IPS-18c (cell line): ENCODE results near the gene POFUT2.

ENCODE experiments used
- H3K4me3 ChIP-seq: 2 replicates; pipeline ENCODE4 v1.7.0; 2013; ENCODE audit warnings: low read depth, mild to moderate bottlenecking, low read length, moderate library complexity; ENCODE audit not compliant: insufficient read depth
- H3K9me3 ChIP-seq: one replicate; pipeline ENCODE4 v1.6.1; 2013; ENCODE audit warnings: mild to moderate bottlenecking, low read length, moderate library complexity; ENCODE audit not compliant: control insufficient read depth, insufficient read depth

POFUT2 gene

DNA sequence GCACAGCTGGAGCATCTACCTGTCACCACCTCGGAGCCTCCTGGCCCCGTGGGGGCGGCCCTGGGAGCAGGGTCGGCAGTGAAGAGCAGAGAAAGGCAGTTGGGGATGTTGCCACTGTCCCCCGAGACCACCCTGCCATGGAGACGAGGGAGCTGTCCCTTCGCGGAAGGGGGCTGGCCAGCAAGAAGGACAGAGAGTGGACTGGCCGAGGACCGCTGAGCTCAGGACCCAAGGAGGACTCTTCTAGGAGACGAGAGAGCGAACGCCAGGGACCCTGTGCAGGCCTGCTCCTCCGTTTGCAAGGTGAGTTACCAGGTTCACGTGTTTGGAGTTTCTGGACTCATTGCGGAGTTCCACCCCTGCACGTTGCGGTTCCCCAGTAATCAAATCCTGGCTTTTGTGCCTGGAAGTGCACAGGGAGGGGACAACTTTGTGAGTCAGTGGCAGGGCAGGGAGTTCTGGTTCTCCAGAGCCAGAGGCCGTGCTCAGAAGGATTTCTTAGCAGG, 5.6 kb upstream of the POFUT2 start:
- H3K4me3 ChIP-seq, result no peak overlapping the region
- H3K9me3 ChIP-seq, result no peaks in the 10 kb centered on the region

DNA sequence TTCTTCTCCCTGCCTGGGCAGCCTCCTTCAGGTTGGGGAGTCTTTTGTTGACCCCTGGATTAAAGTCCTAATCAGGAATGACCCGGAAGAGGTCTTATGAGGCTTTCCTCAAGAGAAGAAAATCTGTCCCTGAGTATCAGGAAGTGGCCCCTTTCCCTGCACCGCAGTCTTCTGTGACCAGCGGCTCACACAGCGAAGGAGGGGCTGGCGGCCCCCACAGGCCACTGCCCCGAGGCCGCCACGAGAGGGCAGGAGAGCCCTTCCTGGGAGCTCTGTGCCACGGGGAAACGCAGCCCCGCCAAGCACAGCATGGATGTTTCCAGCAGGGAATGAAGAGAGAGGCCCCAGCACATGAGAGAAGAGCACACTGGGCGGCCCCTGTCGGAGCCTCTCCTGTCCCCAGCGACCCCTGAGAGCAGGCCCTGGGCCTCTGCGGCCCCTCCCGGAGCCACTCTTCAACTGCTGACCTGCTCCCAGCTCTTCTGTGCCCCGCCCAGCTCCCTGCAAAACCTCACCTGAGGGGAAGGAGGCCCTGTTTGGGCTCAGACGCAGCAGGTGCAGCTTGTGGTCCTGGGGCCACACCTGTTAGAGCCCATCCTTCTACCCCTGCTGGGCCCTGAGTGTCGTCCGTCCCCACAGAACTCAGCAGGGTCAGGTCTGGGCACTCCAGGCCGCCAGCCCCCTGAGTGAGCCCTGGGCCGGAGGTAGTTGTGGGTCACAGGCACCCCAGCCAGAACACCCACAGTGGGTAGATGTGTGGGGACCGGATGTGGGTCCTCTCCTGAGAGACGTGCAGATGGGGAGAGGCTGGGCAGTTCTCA, 4.9 kb upstream of the POFUT2 start:
- Histone ChIP-seq H3K9me3 (no peaks in the 10 kb centered on the region), H3K4me3 (no peak overlapping the region)

DNA sequence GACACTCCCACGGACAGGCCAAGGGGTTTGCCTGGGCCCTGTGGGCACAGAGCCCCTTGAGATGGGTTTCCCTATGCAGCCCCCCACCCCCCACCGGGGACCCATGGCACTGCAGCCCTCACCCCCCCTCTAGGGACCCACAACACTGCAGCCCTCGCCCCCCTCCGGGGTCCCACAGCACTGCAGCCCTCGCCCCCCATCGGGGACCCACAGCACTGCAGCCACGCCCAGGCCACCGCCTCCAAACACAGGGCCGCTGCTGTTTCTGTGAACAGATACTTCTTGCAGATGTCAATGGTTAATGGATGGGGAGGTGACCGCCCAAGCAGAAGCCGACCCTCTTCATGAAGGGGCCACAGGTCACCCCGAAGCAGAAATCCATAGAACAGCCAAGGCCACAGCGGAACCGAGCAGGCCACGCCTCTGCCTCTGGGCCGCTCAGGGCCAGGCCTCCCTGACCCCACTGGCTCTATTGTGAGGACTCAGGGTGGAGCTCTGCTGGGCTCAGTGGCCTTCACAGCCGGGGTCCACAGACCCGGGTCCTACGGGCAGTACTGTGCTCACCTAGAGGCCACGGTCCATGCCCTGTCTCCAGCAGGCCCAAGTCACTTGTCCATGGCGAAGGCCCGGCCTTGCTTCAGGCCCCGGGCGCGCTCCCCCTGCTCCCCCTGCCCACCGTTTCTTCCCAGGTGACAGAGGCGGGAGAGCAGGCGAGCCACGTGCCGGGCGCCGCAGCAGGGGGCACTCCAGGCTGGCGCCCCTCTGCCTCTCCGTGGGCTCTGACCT, 4.1 kb upstream of the POFUT2 start:
- Histone ChIP-seq H3K4me3 (no peak overlapping the region), H3K9me3 (no peaks in the 10 kb centered on the region)

DNA sequence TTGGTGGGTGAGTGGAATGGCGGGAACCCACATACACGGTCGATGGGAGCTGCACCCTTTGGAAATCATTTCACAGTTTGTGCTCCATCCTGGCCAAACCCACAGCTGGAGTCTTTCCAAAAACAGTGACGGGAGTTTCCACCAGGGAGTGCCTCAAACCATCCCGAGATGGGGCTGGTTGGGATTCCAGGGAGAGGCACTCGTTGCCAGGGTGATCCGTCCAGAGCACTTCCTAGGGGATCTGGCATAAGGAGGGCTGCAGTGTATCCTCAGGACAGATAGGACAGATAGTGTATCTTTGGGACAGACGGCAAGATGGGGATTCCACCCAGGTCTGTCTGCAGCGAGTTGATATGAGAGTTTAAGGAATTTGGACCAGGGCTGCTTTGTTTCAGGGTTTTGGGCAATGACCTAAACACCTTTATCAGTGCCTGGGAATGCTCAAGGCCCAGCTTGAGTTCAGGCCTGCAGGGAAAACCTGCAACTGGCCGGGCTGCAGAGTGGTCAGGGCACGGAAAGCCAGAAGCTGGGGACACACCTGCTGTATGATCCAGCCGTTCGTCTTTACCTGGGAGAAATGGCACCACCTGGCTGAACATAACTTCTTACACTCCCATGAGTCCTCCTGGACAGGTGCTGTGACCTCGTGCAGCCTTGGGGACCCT, 3.4 kb upstream of the POFUT2 start:
- H3K9me3 ChIP-seq, result no peaks in the 10 kb centered on the region

DNA sequence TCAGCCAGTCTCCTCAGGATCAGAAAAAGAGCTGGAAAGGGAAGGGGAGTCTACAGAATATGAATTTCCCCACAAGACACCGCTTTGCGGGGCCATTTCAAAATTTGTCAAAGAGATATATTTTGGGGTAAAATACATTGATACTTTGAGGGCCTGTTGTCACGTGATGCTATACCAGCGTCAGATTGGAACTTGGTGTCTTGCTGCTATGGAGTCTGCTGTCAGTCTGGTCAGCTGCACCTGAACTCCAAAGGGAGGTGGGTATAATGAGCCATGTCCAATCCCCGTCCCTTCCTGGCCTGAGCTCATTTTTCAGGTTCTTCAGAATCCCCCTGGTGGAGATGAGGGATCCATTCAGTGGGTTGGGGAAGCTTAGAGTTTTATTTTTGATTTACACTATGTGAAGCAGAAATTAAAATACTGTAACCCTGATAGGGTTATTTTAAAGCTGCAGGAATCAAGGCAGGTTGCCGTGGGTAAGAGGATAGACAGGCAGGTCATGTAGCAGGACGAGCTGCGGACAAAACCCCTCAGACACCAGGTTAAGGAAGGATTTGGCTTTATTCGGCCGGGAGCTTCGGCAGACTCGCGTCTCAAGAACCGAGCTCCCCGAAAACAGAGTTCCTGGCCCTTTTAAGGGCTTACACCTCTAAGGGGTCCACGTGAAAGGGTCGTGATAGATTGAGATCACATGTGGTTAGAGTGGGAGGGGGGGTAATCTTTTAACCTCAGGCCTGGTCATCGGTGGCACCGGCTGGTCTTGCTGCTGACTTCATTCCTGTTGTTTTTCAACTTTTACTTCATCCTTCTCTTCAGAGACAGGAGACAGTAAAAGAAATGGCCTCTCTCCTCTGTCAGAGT, 2.2 kb upstream of the POFUT2 start:
- H3K9me3 ChIP-seq, result no peaks in the 10 kb centered on the region
- no peak overlapping the region for H3K4me3 ChIP-seq

More for the DNA sequence above, 3.4 kb upstream of the POFUT2 start:
- no peak overlapping the region for H3K4me3 ChIP-seq

DNA sequence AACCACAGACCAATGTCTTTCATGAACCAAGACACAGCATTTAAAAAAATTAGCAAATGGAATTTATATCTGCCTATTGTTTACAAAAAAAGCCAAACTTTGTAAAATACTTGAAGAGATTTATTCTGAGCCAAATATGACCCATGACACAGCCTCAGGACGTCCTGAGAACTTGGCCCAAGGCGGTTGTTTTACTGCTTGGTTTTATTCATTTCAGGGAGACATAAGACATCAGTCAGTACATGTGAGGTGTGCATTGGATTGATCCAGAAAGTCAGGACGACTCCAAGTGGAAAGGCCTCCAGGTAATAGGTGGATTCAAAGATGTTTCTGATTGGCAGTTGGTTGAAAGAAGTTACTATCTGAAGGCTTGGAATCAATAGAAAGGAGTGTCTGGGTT, 1.4 kb upstream of the POFUT2 start:
- no peaks in the 10 kb centered on the region for H3K9me3 ChIP-seq
- no peak overlapping the region for H3K4me3 ChIP-seq

DNA sequence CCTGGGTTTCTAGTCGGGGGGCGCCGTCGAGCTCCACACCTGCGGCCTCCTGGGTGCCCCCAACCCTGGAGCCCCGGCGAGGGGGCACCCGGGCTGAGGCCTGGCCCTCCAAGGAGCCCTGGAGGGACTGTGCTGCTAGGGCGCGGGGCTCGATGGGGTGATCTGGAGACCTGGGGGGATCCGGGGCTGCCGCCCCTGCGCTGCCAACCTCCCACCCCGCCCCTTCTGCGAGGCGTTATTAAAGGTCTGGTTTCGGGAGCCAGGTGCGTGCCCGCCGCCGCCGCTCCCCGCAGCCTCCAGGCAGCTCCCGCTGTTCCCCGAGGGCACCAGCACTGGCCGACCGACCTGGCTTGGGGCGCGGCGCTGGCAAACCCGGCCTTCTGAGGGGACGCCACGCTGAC, 746 bp upstream of the POFUT2 start:
- Histone ChIP-seq H3K4me3 (peak overlapping the region; percentile 56), H3K9me3 (no peaks in the 10 kb centered on the region)

DNA sequence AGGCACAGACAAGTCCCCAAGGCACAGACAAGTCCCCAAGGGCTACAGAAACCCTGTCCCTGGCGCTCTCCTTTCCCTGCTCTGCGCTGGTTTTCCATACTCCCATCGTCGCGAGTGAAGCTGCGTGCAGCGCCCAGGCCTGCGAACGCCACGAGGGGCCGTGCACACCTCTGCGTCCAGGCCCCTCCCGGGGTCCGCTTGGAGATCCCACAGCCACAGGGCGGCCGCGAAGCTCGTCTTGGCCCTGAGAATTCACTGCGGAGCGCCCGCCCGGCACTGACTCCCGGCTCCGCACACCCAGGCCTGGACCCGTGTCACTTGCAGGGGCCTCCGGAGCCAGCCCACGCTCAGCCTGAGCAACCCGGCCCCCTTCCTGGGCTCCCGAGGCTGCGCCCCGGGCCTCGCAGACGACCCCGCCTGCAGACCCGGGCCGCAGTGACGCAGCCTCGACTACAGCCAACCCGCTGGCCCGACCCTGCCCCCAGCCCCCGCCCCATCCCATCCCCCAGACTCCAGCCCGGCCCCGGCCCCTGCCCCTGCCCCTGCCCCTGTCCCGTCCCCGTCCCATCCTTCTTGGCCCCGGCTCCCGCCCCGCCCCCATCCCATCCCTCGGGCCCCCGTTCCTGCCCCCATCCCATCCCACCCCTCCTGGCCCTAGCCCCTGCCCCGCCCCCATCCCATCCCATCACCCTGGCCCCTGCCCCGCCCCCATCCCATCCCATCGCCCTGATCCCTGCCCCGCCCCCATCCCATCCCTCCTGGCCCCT, 841 bp downstream of the POFUT2 start:
- peak overlapping the region; percentile 74 for H3K4me3 ChIP-seq
- H3K9me3 ChIP-seq, result no peaks in the 10 kb centered on the region

DNA sequence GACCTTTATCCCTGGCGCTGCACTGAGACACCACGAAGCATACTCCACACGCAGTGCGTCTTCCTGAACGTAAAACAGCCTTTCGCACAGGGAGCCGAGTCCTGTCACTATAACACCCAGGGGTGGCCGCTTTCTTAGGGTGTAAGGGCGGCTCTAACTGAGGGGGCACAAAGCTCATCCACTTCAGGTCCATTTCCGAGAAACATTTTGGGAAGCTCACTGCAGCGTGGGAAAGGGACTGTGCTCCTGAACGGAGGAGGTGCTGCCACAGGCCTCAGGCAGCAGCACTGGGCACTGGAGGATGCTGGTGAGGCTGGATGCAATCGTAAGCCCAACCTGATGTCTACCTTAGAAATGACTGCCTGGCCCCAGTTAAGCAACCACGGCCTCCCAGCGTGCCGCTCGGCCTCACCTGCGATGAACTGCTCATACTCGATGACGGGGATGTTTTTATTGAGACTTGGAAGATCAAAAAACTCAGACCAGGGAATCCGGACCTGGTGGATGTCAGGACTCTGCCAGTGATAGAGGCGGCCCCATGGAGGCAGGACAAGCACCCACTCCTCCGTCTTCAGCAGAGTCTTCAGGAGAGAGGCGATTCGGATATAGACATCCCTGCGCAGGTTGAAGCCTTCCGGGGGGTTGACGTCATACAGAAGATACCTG, 2.3 kb downstream of the POFUT2 start:
- Histone ChIP-seq H3K9me3 (no peaks in the 10 kb centered on the region), H3K4me3 (no peak overlapping the region)

DNA sequence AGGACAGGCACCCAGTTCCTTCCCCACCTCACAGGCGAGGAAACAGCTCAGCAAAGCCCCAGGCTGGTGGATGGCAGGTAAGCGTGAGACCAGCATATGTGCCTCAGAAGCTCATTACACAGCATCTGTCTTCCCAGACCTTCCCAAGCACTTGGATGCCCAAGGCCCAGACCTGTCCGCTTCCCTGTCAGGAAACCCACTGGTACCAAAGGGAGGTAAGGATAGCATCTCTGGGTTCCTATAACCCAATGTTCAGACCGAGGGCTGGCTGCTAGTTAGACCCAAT, 3.3 kb downstream of the POFUT2 start:
- Histone ChIP-seq H3K4me3 (no peak overlapping the region), H3K9me3 (no peaks in the 10 kb centered on the region)

DNA sequence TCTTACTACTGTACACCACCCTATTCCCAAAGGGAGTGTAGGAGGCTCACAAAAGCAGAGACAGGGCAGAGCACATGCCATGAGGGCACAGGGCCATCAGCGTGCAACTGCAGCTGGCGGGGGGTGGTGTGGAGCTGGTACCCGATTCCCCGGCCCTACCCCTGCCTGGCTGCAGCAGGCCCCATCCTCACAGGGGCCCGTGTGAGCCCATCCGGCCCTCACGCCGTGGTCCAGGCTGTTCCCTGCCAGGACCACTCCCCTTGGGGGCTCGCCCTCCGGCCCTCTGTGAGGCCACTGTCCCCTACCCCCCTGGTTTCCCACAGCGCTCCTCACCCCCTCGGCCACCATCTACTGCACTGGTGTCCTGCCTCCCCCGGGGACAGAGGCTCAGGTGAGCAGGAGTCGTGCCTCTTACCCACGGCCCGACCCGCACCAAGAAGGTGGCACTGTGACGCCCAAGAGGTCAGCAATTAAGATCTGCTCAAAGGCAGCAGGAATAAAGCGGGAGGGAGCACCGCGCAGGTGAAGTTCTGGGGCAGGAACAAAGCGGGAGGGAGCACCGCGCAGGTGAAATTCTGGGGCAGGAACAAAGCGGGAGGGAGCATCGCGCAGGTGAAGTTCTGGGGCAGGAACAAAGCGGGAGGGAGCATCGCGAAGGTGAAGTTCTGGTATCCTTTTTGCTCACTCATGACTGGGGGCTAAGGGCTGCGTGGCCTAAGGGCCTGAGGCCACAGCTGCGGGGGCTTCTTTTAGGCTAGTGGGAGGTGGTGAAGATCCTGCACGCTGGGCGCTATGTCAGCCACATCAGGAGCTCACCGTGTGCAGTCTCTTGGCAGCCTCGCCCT, 3.9 kb downstream of the POFUT2 start:
- Histone ChIP-seq H3K4me3 (no peak overlapping the region), H3K9me3 (no peaks in the 10 kb centered on the region)

DNA sequence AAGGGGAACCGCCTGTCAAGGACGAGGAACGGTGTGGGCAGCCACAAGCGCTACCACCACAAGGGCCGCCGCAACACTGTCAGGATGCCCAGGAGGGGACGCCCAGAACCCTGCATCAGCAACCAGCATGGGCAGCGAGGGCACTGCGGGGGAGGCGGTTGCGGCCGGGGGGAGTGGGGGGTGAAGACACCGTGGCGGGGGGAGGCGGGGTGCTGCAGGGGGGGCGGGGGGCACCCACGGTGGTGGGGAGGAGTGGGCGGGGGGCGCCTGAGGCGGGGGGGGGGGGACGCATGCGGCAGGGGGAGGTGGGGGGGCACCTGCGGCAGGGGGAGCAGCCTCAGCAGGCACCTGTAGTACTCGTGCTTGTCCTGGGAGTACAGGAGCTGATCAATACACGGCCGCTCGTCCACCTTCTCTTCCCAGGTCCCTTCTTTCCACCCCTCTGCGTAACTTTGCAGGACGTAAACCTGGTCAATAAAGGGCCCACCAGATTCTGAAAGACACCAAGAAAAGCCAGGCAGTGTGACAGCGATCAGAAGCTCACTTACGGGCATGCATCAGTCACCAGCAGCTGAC, 4.6 kb downstream of the POFUT2 start:
- Histone ChIP-seq H3K9me3 (no peaks in the 10 kb centered on the region), H3K4me3 (no peak overlapping the region)

DNA sequence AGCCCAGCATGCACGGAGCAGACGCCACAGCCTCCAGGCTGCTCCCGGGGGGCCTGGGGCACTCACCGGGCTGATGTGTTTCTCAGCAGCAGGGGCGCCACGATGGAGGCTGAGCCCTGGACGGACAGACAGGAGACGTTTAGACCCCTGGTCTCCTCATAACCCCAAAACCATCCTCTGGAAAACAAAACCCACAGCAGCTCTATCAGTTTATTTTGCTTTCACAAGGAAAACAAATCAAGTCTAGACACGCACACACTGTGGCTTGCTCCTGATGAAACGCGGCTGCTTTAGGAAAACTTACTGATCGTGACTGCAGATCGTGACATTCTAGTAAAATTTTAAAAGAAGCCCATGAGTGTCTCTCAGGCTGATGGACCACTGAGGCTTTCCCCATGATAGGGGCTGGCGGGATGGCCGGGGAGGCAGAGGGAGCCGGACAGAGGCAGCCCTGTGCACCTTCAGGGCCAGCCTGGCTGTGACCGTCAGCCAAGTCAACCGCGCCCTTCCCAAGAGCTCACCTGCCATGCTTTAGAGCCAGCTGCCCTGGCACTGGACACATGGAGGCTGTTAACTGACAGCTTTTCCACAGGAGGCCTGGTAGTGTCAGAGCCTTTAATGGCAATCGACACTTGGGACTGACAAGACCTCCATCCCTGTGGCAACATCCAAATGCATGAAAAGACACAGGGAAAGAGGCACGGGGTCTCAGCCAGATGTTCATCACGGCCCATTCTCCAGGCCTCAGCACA, 5.2 kb downstream of the POFUT2 start:
- no peaks in the 10 kb centered on the region for H3K9me3 ChIP-seq
- H3K4me3 ChIP-seq, result no peak overlapping the region

DNA sequence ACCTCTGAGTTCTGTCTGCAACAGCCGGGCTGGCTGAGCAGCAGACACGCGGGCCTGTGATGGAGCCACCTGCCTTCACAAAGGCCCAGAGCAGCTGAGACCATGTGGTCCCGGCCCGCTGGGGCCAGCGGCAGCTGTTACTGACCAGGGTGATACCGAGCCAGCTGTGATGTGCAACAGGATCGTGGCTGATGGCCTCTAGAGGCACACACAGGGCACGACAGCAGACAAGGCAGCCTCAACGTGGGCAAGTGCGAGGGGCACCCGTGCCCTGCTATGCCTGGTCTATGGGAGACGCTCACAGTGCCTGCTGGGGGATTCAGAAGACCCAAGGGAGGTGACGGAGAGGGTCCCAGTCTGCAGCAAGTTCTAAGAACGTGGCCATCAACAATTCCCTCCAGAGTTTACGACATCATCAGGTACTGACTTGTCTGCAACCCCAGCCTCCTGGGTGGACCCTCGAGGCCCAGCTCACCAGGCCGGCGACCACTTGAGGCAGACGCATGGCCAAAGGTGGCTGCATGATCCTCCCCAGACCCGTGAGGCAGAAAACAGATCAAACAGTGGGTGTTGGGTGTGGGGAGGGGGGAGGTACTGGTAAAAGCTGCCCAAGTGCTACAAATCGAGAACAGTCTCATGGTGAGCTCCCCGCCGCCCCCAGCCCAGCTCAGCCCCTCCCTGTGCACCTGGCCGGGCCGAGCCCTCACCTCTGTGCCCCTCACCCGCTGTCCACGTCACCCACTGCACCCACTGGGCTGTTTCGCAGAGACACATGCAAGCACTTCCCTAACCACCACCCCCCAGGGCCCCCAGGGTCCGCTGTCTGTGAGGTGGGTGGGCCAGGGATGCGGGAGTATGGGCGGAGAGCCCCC, 6.0 kb downstream of the POFUT2 start:
- no peak overlapping the region for H3K4me3 ChIP-seq
- H3K9me3 ChIP-seq, result no peaks in the 10 kb centered on the region
